Adrenal gland (tissue), 12 donors: ENCODE measurements around the gene CA10. TPM values are rescaled to one million over a fixed set of nuclear protein-coding genes. Genes with fewer than 3 reads are reported as not detected.
A peak's percentile ranks its signal among the peaks of the same experiment; 100 is the strongest.

ENCODE experiments used
- DNase-seq, 7 donors: peaks; one replicate each; pipeline ENCODE4 v3.0.0-alpha.2; 2019 to 2020
- H3K27ac ChIP-seq, 5 donors: fragments of 200-600 bp; sonication (generic) in 4 of 5; 1 replicate in 3 of 5; 2 replicates in 2 of 5; pipeline versions ENCODE4 v1.5.1 to v1.8.0; 2016 to 2020; ENCODE audit warnings: mild to moderate bottlenecking in 1 of 5
- H3K27me3 ChIP-seq: fragments of 200-600 bp; 2 replicates; pipeline ENCODE4 v1.8.0; 2021
- H3K36me3 ChIP-seq, 2 donors: fragments of 200-600 bp; replicated peaks in 1 of 2; 1 replicate in 1 of 2; 2 replicates in 1 of 2; pipeline versions ENCODE4 v1.5.1 to v1.8.0; 2018 to 2022
- H3K4me1 ChIP-seq, 2 donors: fragments of 200-600 bp; replicated peaks in 1 of 2; 1 replicate in 1 of 2; 2 replicates in 1 of 2; pipeline versions ENCODE4 v1.5.1 to v1.8.0; 2018 to 2021
- H3K4me3 ChIP-seq, 4 donors: fragments of 200-600 bp; sonication (generic) in 3 of 4; one replicate each; pipeline ENCODE4 v1.5.1; 2016 to 2018
- H3K9me3 ChIP-seq, 3 donors: fragments of 200-600 bp; sonication (generic) in 1 of 3; replicated peaks in 1 of 3; 1 replicate in 2 of 3; 2 replicates in 1 of 3; pipeline versions ENCODE4 v1.5.1 to v1.8.0; 2016 to 2021
- CTCF ChIP-seq, 6 experiments: fragments of 450-650 bp in 4 of 6; fragments of 200-600 bp in 2 of 6; sonication (generic) in 1 of 6; IDR thresholded peaks; 1 replicate in 5 of 6; 2 replicates in 1 of 6; pipeline versions ENCODE4 v1.5.1 to v1.8.0; 2016 to 2021; ENCODE audit warnings: antibody characterized with exemption in 6 of 6, mild to moderate bottlenecking in 2 of 6, moderate library complexity in 1 of 6
- POLR2A ChIP-seq, 2 donors: fragments of 450-650 bp; IDR thresholded peaks; one replicate each; pipeline ENCODE4 v1.6.1; 2017; ENCODE audit warnings: antibody characterized with exemption in 2 of 2, mild to moderate bottlenecking in 2 of 2, moderate library complexity in 1 of 2
- WGBS, 4 donors: extraction: QIAGEN DNeasy Blood & Tissue Kit in 2 of 4; methylation state at CpG; one replicate each; pipeline versions ENCODE4 v1.1.5 to v1.1.7; 2013 to 2017; 5-methylcytosine and 5-hydroxymethylcytosine counted together
- intact Hi-C, 2 donors: fragments of 100-400 bp; cut with DNase I; formaldehyde crosslinking; loops; one replicate each; pipeline versions ENCODE4 v1.14.1 to v1.15.0; 2022 to 2023
- polyA plus RNA-seq, 3 donors: library from polyadenylated mRNA; stranded (reverse); fragments of 200-250 nt in 2 of 3; fragments of 350-450 nt in 1 of 3; fragmentation: Illumina TruSeq in 1 of 3; extraction: RNeasy Lipid Tissue Mini Kit (QIAGEN cat#74804) in 1 of 3; gene quantifications; one replicate each; pipeline ENCODE4 v1.2.3, GENCODE V29; 2013 to 2014
- total RNA-seq, 9 donors: library from RNA; depleted of rRNA in 4 of 9; stranded (reverse); fragments of >200 nt in 4 of 9; fragments of 120-200 nt in 1 of 9; fragmentation: NEBNext Ultra II Directional in 1 of 9; extraction: Animal tissue kit (Norgen Biotek cat#: 25700) in 1 of 9; gene quantifications; one replicate each; pipeline versions ENCODE4 v1.1.0 to v1.2.4, GENCODE V29; 2013 to 2023
- donor health status: healthy with polysubstance abuse.
- donor health status: Bipolar disorder and iron deficiency.
- donor health status: DM: yes; HTN: yes; CAD: no.
- donor health status: DM: no; HTN: no; CAD: no.
- donor health status: DM: no; HTN: no; CAD: no.
- donor health status: DM: yes; HTN: yes; CAD: no.

Gene CA10
- total and polyA plus RNA-seq, 12 donors: 0.27 to 3.1 (median 2.5) TPM; not detected in 5

GRCh38 chr17:51711581-51711980, 446.9 kb downstream of the CA10 start:
- Histone ChIP-seq H3K27me3 (no peaks in the 10 kb centered on the region), H3K36me3 (no peaks in the 10 kb centered on the region), H3K9me3 (no peaks in the 10 kb centered on the region), H3K27ac (no peak overlapping the region), H3K4me1 (no peaks in the 10 kb centered on the region), H3K4me3 (no peak overlapping the region)
- no peak for DNase-seq
- WGBS, 4 donors: 65 to 76% (median 69%) methylated on average over 6 to 7 of the region's 7 CpGs
- TF ChIP-seq CTCF (IDR thresholded peaks at IDR 0.05) (no peak), POLR2A (IDR thresholded peaks at IDR 0.05) (no peak)
- intact Hi-C loops: no loop called here

- Histone ChIP-seq H3K4me3 (no peak overlapping the region), H3K4me1 (no peaks in the 10 kb centered on the region), H3K36me3 (no peaks in the 10 kb centered on the region), H3K27me3 (no peaks in the 10 kb centered on the region), H3K9me3 (no peaks in the 10 kb centered on the region), H3K27ac (peak overlapping the region in 1 of 5 donors; percentile 26)
- intact Hi-C loops: no loop called here
- no peak for DNase-seq
- 50 to 65% (median 61%) methylated on average over 3 of the region's 3 CpGs for WGBS, 4 donors
- no peak for TF ChIP-seq POLR2A (IDR thresholded peaks at IDR 0.05)
- TF ChIP-seq CTCF (IDR thresholded peaks at IDR 0.05): no peak
Observed at GRCh38 chr17:51710634-51710979, 447.9 kb downstream of the CA10 start.

GRCh38 chr17:51709694-51710633, 448.6 kb downstream of the CA10 start:
- TF ChIP-seq POLR2A (IDR thresholded peaks at IDR 0.05): no peak
- TF ChIP-seq CTCF (IDR thresholded peaks at IDR 0.05): no peak
- 58 to 65% (median 60%) methylated on average over 7 of the region's 7 CpGs for WGBS, 4 donors
- Histone ChIP-seq H3K4me3 (no peak overlapping the region), H3K27me3 (no peaks in the 10 kb centered on the region), H3K36me3 (no peaks in the 10 kb centered on the region), H3K9me3 (no peaks in the 10 kb centered on the region), H3K27ac (peak overlapping the region in 2 of 5 donors; percentile 12 to 26), H3K4me1 (no peaks in the 10 kb centered on the region)
- intact Hi-C loops: no loop called here
- DNase-seq: no peak

GRCh38 chr17:51707216-51707615, 451.3 kb downstream of the CA10 start:
- intact Hi-C loops: no loop called here
- no peaks in the 10 kb centered on the region for H3K27me3 ChIP-seq
- TF ChIP-seq CTCF (IDR thresholded peaks at IDR 0.05) (no peak), POLR2A (IDR thresholded peaks at IDR 0.05) (no peak)
- no peak for DNase-seq
- 61 to 75% (median 71%) methylated on average over 2 of the region's 2 CpGs for whole genome bisulfite sequencing, 4 donors
- H3K9me3 ChIP-seq: no peaks in the 10 kb centered on the region
- peaks cover 0 to 4% of the 10 kb centered on the region in 2 donors for H3K4me1 ChIP-seq
- no peaks in the 10 kb centered on the region for H3K36me3 ChIP-seq
- no peak overlapping the region for H3K4me3 ChIP-seq
- no peak overlapping the region for H3K27ac ChIP-seq
